Measurements from ENCODE around the gene PDE4D. TPM values are rescaled to one million over a fixed set of nuclear protein-coding genes. Genes with fewer than 3 reads are reported as not detected.

Gene PDE4D
- total RNA-seq, 4 donors from 2014 or later: 6.0 to 36.2 (median 10.0) TPM

DNA sequence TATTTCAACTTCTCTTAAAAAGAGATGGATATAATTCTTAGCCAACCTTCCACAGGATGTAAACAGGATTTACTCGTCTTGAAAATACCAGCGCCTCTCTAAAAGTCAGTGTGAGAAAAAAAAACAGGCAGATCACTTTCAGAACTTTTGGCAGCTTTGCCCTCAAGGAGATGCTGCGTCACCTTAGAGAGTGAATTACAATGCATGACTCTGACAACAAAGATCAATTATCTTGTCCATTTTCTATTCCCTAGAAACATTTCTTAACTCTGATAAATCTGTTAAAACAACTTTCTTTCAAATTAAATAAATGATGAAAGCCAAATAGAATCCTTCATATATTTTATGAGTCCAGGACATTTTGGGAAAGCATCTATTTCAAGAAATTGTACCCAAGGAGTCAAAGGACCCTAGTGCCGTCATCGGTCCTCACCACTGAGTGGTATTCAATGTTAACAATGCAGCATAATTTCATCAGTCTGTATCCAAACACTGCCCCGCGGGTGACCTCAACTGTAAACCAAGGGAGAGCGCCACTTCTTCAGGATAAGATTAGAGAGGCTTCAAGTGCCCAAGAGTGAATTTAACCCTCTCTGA, 536.0 kb downstream of the PDE4D start:
- DNase-seq: no peak

DNA sequence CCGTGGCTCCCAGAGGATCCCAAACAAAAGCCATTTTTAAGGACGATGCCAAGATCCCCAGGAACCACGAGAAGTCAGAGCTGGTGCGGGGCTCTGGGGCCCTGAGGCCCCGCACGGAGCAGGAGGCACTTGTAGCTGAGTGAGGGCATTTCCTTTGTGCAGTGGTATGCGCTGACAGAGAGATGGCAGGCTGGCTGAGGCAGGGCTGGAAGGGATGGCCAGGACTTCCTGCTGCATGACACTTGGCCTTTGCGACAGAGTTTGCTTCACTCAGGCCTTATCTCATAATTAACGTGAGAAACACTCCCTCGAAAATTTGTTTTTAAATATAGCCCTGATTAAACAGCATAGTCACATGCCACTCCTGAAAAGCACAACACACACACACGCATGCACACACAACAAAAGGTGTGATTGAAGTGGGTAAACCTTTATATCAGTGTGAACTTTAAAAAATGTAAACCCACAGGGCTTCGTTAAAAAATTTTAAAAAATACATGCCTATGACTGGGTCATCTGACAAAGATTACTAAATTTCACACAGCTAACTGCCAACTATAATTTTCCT, 536.6 kb downstream of the PDE4D start:
- whole genome bisulfite sequencing, 2 donors: 64 to 77% methylated on average over 12 of the region's 12 CpGs
- no peaks in the 10 kb centered on the region for H3K27me3 ChIP-seq
- DNase-seq: no peak
- peak overlapping the region in 3 of 4 donors; percentile 57 to 77 (median 67) for H3K27ac ChIP-seq
- no peaks in the 10 kb centered on the region for H3K36me3 ChIP-seq
- intact Hi-C loops (cut with DNase I): no loop called here
- H3K9me3 ChIP-seq: no peaks in the 10 kb centered on the region
- TF ChIP-seq, protein P1, sequence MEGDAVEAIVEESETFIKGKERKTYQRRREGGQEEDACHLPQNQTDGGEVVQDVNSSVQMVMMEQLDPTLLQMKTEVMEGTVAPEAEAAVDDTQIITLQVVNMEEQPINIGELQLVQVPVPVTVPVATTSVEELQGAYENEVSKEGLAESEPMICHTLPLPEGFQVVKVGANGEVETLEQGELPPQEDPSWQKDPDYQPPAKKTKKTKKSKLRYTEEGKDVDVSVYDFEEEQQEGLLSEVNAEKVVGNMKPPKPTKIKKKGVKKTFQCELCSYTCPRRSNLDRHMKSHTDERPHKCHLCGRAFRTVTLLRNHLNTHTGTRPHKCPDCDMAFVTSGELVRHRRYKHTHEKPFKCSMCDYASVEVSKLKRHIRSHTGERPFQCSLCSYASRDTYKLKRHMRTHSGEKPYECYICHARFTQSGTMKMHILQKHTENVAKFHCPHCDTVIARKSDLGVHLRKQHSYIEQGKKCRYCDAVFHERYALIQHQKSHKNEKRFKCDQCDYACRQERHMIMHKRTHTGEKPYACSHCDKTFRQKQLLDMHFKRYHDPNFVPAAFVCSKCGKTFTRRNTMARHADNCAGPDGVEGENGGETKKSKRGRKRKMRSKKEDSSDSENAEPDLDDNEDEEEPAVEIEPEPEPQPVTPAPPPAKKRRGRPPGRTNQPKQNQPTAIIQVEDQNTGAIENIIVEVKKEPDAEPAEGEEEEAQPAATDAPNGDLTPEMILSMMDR (IDR thresholded peaks at IDR 0.05): no peak
- no peak for TF ChIP-seq POLR2A (IDR thresholded peaks at IDR 0.05)
- H3K4me1 ChIP-seq: peaks cover 0 to 35% (median 0%) of the 10 kb centered on the region in 3 donors
- no peak overlapping the region for H3K4me3 ChIP-seq

More for the DNA sequence above, 536.0 kb downstream of the PDE4D start:
- H3K4me3 ChIP-seq: no peak overlapping the region
- peak overlapping the region in 3 of 4 donors; percentile 57 to 77 (median 67) for H3K27ac ChIP-seq
- intact Hi-C loops (cut with DNase I): no loop called here
- H3K9me3 ChIP-seq: no peaks in the 10 kb centered on the region
- no peaks in the 10 kb centered on the region for H3K36me3 ChIP-seq
- peaks cover 0 to 29% (median 0%) of the 10 kb centered on the region in 3 donors for H3K4me1 ChIP-seq
- H3K27me3 ChIP-seq: no peaks in the 10 kb centered on the region
- TF ChIP-seq POLR2A (IDR thresholded peaks at IDR 0.05): no peak
- TF ChIP-seq, protein P1 (IDR thresholded peaks at IDR 0.05): no peak
- WGBS, 2 donors: 62 to 63% methylated on average over 5 to 8 of the region's 8 CpGs

DNA sequence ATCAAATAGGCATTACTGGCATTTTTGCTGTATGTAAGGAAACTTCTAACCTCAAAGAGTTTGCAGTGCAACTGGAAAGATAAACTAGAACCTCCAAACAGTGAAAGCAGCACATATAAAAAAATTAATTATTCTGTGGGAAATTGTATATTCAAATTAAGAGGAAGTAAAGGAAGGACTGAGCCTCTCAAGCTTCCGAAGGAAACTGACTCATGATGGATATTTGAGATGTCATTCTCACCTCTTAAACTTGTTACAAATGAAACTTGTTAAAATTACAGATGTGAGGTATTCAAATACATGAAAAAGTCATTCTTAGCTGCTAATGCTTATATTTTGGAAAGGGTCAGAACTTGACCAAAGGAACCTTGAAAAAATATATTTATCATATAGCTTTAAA, 538.7 kb downstream of the PDE4D start:
- Histone ChIP-seq H3K27ac (no peak overlapping the region), H3K27me3 (no peaks in the 10 kb centered on the region), H3K9me3 (no peaks in the 10 kb centered on the region), H3K36me3 (no peaks in the 10 kb centered on the region), H3K4me3 (no peak overlapping the region), H3K4me1 (peaks cover 0 to 37% (median 0%) of the 10 kb centered on the region in 3 donors)
- WGBS, 2 donors: 45 to 52% methylated on average over 1 of the region's 1 CpG
- intact Hi-C loops (cut with DNase I): no loop called here
- DNase-seq: no peak
- no peak for TF ChIP-seq POLR2A (IDR thresholded peaks at IDR 0.05)
- TF ChIP-seq, protein P1 (IDR thresholded peaks at IDR 0.05): no peak

DNA sequence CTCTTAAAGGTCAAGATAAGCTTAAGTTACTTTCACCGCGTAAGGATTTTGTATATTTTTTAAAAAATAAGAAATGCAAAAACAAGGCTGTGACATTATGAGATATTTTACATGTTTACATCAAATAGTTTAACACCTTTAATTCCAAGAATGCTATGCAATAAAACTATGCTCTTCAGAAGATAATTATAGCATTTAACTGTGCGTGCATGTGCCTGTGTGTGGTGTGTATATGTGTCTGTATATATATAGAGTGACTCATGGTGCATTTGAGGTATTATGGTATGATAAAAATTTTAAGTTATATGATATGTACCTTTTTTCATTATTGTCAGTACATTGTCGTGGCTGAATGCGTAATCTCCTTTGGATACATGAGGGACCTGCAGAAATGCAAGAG, 539.3 kb downstream of the PDE4D start:
- Histone ChIP-seq H3K27ac (no peak overlapping the region), H3K27me3 (no peaks in the 10 kb centered on the region), H3K36me3 (no peaks in the 10 kb centered on the region), H3K4me1 (peaks cover 0 to 37% (median 0%) of the 10 kb centered on the region in 3 donors), H3K9me3 (no peaks in the 10 kb centered on the region), H3K4me3 (no peak overlapping the region)
- no peak for DNase-seq
- 82 to 86% methylated on average over 5 of the region's 5 CpGs for WGBS, 2 donors
- intact Hi-C loops (cut with DNase I): no loop called here
- TF ChIP-seq, protein P1 (IDR thresholded peaks at IDR 0.05): no peak
- TF ChIP-seq POLR2A (IDR thresholded peaks at IDR 0.05): no peak

DNA sequence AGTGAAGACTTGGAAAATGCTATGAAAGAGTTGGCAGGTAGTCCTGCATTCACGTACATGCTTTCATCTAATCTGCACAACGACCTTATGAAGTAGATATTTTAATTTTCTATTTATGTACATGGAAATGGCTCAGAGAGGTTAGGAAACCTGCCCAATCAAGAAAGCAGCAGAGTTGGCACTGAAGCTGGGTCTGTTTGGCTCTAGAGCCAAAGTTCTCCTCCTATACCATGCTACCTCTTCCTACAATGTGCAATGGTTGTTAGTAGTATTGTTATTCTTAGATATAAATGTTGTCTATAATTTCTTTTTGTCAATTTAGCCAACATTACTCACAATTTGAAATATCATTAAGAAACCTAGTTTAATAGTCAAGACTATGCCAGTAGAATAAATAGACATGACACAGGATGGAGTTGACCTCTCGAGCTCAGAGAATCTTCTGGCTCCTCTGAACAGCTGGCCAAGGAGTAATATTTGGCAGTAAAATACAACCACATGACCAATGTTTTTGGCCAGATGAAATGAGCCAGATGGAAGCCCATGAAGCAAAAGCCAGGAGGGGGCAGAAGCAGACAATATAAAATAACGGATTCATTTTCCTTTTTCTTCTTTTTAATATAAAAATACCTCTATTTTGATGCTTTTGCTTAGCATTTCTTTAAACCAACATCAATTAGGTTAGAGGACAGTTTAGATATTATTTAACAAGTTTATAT, 542.3 kb downstream of the PDE4D start:
- DNase-seq: no peak
- no peaks in the 10 kb centered on the region for H3K9me3 ChIP-seq
- no peak for TF ChIP-seq POLR2A (IDR thresholded peaks at IDR 0.05)
- TF ChIP-seq, protein P1 (IDR thresholded peaks at IDR 0.05): peak in 1 of 6 experiments; percentile 12
- H3K4me3 ChIP-seq: no peak overlapping the region
- peaks cover 0 to 12% (median 0%) of the 10 kb centered on the region in 3 donors for H3K4me1 ChIP-seq
- no peaks in the 10 kb centered on the region for H3K27me3 ChIP-seq
- no peaks in the 10 kb centered on the region for H3K36me3 ChIP-seq
- intact Hi-C loops (cut with DNase I): no loop called here
- H3K27ac ChIP-seq: peak overlapping the region in 3 of 4 donors; percentile 47 to 58 (median 57)
- WGBS, 2 donors: 49 to 55% methylated on average over 4 of the region's 4 CpGs

All from esophagus squamous epithelium (tissue), 5 donors.